GM21528 (cell line): ENCODE results near the gene ANGPTL2.

Experiments used
- ATAC-seq: cut with Tn5 transposase; IDR thresholded peaks from one replicate; pipeline ENCODE4 v1.9.1; 2021; ENCODE audit warnings: mild to moderate bottlenecking, moderate library complexity; ENCODE audit not compliant: unreplicated experiment, low FRiP score

ANGPTL2 gene

DNA sequence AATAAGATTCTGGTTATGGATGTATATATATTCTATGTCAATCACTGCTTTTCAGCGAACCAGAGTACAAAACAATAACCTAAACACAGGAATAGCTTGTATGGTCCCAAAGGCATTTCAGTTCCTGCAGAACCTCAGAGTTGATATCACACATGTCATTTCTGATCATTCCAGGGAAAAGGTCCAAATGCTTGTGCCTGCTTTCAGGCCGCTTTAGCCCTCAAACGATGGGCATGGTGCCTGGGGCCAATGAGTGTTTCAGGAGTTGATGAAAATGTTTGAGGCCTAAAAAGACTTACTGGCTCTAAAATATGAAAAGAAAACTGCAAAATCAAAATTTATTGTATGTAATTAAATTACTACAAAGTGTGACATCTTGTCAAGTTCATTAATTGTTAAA is 22.8 kb downstream of the ANGPTL2 start:
- ATAC-seq, result no peak

GRCh38 chr9:127098916-127099553 is 23.4 kb downstream of the ANGPTL2 start:
- ATAC-seq, result no peak

GRCh38 chr9:127097683-127098082 is 24.8 kb downstream of the ANGPTL2 start:
- ATAC-seq, result no peak

DNA sequence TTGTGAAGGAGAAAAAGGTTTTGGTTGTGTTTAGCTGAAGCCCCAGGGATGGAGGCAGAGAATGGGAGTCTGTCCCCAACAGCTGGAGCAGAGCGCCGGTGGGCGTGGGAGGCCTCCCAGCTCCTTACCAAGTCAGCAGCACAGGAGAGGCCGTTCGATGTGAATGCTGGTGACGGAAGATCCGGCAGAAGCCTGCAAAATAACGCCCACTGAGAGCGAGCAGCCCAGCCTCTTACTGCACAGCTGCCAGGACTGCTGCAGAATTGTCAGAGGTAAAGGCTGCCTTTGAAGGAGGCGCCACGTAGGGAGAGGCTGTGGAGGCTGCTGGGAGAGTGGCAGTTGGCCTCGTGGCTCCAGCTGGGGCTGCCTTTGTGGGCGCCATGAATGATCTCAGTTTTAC is 26.2 kb downstream of the ANGPTL2 start:
- ATAC-seq, result no peak

DNA sequence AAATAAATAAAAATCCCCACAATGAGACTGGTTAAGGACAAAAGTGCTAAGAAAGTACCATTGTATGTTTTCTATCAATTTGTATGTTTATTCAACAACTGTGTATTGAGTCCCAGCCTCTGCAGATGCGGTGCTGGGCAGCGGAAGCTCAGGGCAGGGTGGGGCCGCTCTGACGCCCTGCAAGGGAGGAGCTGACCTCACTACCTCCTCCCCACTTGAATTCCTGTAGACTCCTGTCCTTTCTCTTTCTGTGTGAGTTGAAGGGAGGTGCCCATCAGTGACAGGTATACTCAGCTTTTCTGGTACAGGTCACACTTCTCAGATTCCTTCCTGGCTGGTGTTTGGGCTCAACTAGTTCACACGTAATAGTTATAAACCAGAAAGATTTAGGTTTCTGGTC is 27.0 kb downstream of the ANGPTL2 start:
- no peak for ATAC-seq

DNA sequence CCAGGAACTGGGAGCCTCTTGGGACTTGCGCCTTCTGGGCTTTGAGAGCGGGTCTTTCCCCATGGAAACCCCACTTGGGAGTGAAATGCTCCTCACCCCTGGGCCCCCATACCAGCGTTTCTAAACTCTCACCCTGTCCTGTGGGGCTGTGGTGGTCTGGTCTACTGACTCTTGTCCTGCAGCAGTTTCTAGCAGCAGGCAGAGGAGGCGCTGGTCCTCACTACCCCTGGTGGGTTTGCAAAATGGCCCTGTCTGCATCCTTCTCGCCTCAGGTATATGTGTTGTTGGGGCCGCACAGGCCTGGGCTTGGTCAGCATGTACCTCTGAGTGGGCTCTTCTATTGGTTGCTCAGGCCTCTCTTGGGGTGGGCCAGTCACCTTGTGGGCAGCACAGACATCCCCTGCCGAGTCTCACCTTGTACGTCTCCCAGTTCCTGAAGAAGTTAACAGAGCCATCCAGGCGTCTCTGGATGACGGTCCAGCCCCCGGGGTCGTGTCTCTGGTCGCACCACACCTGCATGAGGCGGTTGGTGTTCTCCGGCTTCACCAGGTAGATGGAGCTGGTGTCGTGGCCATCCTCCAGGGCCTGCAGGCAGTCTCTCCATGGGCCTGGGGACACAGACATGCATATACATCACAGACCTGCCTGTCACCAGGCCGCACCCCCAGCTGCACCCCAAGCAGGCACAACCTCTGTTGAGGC is 29.0 kb downstream of the ANGPTL2 start:
- ATAC-seq, result no peak

- ATAC-seq, result no peak
Observed at GRCh38 chr9:127092041-127092608, 30.3 kb downstream of the ANGPTL2 start.

GRCh38 chr9:127091526-127091925 is 30.9 kb downstream of the ANGPTL2 start:
- ATAC-seq, result no peak

DNA sequence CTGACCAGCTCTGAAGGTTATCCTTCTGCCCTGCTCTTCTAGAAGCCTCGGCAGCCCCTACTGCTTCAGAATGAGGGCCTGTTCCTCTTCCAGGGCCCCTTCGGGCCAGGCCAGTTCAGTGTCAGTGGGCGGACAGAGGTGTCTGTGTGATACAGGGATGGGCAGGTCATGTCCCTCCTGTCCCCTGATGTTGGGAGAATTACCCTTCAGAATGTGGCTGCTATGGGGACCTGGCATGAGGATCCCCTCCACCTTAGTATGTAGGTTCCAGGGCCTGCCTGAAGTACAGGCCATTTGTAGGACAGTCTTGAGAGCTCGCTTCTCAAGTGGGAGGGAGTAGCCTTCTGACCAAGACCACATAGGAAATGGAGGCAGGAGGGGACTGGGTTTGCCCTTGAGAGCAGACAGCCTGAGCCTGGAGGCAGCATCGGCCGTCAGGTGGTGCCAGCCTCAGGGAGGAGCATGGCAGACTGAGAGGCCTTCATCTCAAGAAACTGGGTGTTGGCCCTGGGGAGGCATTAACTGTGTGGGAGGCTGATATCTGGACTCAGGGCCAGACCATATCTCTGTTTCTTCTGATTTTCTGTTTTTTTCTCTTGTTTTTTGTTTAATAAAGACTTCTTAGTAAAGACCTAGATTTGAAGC is 32.0 kb downstream of the ANGPTL2 start:
- ATAC-seq, result no peak

- ATAC-seq, result no peak
Observed at GRCh38 chr9:127089631-127090081, 32.8 kb downstream of the ANGPTL2 start.

DNA sequence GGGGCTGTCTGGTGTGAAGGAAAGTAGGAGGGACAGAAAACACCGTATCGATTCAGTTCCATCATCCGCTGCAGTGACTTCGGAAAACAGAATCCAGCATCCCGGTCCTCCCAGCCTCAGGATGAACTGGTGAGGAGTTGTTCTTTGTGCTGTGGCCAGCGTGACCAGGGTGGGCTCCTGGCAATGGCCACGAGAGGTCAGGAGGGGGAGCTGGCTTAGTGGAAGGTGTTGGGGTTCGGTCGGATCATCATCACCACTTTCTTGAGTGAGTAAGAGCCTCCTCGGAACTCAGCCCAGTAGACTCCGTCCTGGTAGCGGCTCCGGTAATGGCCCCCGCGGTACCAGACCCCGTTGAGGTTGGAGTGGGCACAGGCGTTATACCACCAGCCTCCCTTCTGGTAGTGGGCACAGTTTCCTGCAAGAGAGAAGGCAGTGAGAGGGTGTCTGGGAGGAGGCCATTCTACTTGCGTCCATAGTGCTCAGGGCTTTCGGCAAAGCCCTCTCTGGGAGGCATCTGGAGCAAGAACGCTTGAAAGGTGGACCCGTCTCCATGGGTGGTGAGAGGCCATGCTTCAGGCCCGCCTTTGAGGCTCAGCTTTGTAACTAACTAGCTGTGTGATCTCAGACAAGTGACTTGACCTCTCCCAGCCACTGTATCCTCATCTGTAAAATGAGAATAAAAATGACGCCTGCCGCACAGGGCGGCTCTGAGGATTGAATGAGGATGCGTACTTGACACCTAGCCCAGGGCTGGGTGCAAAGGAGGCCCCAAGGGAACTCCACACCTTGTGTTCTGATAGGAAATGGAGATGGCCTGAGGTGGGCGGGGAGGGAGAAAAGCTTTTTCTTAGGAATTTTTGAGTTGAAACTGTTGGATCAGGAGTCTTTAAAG is 33.5 kb downstream of the ANGPTL2 start:
- ATAC-seq, result no peak

GRCh38 chr9:127087836-127088235 is 34.6 kb downstream of the ANGPTL2 start:
- no peak for ATAC-seq

DNA sequence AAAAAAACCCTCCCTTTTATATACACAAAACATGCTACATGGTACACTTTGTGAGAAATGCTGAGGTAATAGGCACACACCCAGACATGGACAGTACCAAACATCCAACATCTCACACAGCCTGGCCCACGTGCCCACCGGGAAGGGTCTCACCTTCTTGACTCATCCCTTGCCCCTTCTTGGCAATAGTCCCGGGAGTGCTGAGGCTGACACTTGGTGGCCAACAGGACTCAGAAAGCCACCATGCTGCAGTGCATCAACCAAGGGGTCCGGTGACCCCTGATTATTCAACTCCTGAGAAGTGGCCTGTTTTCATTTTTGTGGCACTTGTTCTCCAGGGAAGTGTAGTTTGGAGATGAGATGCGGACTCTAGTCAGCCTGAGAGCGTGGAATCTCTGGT is 35.0 kb downstream of the ANGPTL2 start:
- ATAC-seq, result no peak

DNA sequence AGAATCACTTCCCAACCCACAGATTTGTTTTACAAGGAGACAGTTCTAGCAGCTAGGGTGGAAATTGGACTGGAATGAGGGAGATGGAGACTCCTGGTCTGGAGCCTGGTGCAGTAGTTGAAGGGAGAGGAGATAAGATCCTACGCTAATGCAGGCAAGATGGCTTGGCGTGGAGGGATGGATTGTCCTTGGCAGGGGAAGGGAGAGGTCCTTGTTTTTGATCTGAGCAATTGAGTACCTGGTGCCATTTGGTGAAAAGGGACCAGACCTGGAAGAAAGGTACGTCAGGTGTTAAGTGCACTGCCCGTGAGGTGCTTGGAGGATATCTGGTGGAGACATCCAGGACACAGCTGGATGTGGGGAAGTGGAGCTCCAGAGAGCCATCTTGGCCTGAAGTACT is 35.7 kb downstream of the ANGPTL2 start:
- no peak for ATAC-seq

GRCh38 chr9:127085186-127085585 is 37.2 kb downstream of the ANGPTL2 start:
- ATAC-seq, result no peak

DNA sequence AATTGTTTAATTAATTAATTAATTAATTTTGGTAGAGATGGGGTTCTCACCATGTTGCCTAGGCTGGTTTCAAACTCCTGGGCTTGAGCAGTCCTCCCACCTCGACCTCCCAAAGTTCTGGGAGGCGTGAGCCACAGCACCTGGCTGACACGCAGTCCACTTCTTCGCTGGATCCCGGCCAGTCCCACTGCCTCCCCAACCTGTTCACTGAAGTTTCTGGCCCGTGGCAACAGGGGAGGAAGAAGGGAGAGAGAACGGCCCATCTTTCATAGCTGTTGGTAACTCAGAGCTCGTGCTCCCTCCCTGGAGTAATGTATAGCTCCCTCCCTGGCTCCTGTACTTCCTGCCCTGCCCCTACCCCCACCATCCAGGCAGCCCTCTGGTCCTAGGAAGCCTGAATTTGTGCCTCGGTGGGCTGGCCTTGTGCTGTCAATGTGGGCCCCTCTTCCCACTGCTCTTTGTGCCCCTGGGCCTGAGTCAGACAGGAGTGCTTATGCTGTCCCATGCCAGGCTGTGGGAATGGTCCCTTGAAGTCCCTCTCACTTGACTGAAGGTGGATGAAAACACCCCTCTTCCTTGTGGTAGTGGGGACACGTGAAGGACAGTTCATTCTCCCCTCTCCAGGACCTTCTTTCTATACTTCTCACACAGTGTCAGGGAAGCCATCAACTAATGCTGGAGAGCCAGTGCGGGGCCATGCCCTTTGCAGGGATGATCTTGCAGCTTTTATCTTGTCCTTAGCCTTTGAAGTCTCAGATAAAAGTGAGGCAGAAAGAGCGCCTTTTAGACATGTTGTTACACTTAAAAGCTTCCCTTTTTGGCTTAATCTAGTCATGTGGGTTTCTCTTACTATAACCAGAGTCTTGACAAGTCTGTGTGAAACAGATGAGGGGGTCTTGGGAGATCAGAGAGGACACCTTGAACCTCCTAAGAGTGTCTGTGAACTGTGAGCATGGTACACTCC is 38.1 kb downstream of the ANGPTL2 start:
- no peak for ATAC-seq

- no peak for ATAC-seq
Observed at GRCh38 chr9:127083138-127083980, 39.1 kb downstream of the ANGPTL2 start.
